GM18520 (cell line): ENCODE measurements around the gene PLCZ1.
"Not testable (repeated sequence)": the region's sequence is repeated elsewhere in the genome, so short reads cannot be mapped to it uniquely, and the experiment has no call there.

Source experiments
- ATAC-seq: cut with Tn5 transposase; IDR thresholded peaks from one replicate; pipeline ENCODE4 v1.9.1; 2021; ENCODE audit not compliant: unreplicated experiment

Gene PLCZ1

GRCh38 chr12:18703321-18703720, 34.5 kb downstream of the PLCZ1 start:
- no peak for ATAC-seq

GRCh38 chr12:18700271-18700670, 37.5 kb downstream of the PLCZ1 start:
- ATAC-seq = no peak

- ATAC-seq = no peak
These were observed 40.7 kb downstream of the PLCZ1 start for GRCh38 chr12:18696971-18697602.

GRCh38 chr12:18693986-18694385, 43.8 kb downstream of the PLCZ1 start:
- ATAC-seq = not testable (repeated sequence)

- no peak for ATAC-seq
These were observed 47.2 kb downstream of the PLCZ1 start for GRCh38 chr12:18690653-18691052.

- no peak for ATAC-seq
These were observed 48.0 kb downstream of the PLCZ1 start for GRCh38 chr12:18689771-18690170.

GRCh38 chr12:18684430-18684829, 53.4 kb downstream of the PLCZ1 start:
- no peak for ATAC-seq

- no peak for ATAC-seq
These were observed 54.3 kb downstream of the PLCZ1 start for GRCh38 chr12:18683327-18684013.

- no peak for ATAC-seq
These were observed 56.0 kb downstream of the PLCZ1 start for GRCh38 chr12:18681818-18682217.

GRCh38 chr12:18676996-18677588, 60.7 kb downstream of the PLCZ1 start:
- no peak for ATAC-seq

- no peak for ATAC-seq
These were observed 61.7 kb downstream of the PLCZ1 start for GRCh38 chr12:18676141-18676540.

GRCh38 chr12:18658829-18659228, 79.0 kb downstream of the PLCZ1 start:
- no peak for ATAC-seq

- ATAC-seq = no peak
These were observed 79.6 kb downstream of the PLCZ1 start for GRCh38 chr12:18658179-18658578.

GRCh38 chr12:18655351-18655750, 82.5 kb downstream of the PLCZ1 start:
- no peak for ATAC-seq

GRCh38 chr12:18653465-18653864, 84.3 kb downstream of the PLCZ1 start:
- no peak for ATAC-seq

GRCh38 chr12:18652596-18652995, 85.2 kb downstream of the PLCZ1 start:
- no peak for ATAC-seq

- no peak for ATAC-seq
These were observed 86.3 kb downstream of the PLCZ1 start for GRCh38 chr12:18651525-18651924.

- ATAC-seq = no peak
These were observed 91.4 kb downstream of the PLCZ1 start for GRCh38 chr12:18646286-18646890.

GRCh38 chr12:18644564-18644963, 93.2 kb downstream of the PLCZ1 start:
- no peak for ATAC-seq

- no peak for ATAC-seq
These were observed 94.1 kb downstream of the PLCZ1 start for GRCh38 chr12:18643681-18644080.

- no peak for ATAC-seq
These were observed 97.4 kb downstream of the PLCZ1 start for GRCh38 chr12:18640321-18640955.

- no peak for ATAC-seq
These were observed 103.4 kb downstream of the PLCZ1 start for GRCh38 chr12:18634382-18634781.
